HG03457 (cell line): Measurements from ENCODE around the gene AFF3.

Experiments
- ATAC-seq: cut with Tn5 transposase; IDR thresholded peaks from one replicate; pipeline ENCODE4 v1.9.1; 2021; ENCODE audit warnings: moderate number of reproducible peaks; ENCODE audit not compliant: unreplicated experiment

The AFF3 gene

DNA sequence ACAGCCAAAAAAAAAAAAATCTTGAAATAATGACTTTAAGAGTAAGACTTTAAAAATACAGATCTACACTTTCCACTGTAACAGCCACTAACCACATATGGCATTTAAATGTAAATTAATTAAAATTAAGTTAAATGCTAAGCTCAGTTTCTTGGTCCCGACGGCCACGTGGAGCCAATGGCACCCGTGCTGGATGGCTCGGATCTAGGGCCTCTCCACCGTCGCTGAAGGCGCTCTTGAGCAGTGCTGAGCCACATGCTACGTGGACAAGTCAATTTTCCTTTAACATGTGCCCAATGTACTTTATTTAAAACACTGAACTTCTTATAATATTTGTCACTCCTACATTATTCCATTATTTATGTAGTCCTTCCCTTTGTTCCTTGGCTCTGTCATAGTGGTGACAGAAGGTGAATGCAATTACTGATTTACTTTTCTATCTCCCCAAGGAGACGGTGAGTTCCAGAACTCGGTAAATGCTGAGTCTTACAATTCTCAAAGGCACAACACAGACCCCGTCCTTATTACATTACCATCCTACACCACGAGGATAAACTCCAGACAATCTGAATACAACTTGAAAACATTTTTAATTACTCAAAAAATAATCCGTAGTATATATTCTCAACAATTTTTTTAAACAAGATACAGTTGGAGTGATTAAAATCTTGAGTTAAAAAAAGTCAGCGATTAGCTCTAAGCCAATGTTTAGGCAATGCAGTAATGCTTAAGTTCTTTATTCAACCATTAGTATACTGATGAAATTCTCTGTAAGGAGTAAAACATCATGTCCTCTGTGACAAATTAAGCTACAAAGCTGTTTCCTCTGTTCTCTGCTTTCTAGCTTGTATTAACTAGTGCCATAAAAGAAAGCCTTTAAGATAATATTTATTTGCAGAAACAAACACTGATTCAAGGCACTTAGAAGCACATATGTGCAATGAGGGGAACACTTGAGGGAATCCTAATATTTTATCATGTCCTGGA is 95.1 kb downstream of the AFF3 start:
- ATAC-seq, result no peak

DNA sequence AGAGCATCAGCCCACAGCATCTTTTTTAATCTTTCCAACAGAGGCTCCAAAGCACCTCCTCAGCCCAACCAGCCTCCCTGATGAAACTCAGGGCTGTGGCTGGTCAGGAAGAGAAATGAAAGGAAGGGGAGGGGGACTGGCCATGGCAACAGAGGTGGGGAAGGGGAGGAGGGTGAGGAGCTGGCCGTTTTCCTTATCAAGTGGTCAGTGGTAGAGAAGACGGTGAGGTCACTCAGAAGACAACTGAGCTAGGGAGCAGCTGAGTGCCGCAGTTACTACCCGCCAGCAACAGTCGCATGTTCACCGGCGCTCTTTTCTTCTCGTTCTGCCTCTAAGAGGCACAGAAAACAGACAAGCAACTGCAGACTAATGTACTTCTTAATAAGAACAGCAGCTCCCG is 97.4 kb downstream of the AFF3 start:
- ATAC-seq, result no peak

GRCh38 chr2:100043891-100044255 is 98.5 kb downstream of the AFF3 start:
- no peak for ATAC-seq

DNA sequence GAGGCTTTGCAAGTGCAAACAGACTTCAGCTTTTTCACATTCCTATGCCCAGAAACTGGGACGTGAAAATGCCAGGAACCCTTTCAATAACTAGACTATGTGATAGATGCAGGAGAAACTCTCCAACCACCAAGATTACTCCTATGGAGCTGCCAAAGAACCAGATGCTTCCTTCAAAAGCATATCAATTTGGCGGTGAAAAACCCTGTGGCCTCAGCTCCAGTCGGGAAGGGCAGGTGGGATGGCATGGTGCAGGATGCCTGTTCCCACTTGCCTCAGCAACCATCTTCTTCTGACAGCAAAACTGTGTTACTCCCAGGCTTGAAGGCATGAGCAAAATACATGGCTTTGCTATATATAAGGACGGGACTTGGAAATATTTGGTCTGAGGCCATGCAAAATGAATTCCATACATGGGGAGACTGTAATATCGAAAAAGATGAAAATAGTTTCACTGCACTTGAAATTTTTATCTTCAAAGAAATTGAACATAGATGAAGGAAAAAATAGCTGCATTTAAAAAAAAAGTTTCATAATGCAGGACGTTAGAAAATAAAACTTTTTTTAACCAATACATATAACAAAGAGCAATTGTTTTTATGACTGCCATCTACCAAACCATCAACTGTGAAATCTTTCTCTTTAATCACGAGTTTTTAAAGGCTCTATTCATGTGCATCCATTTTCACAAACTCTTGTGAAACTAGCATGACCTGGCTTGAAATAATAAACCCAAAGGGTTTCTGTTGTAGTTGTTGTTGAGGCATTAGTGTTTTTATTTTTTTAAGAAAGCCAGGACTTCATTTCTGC is 99.1 kb downstream of the AFF3 start:
- ATAC-seq, result no peak

- ATAC-seq, result no peak
These were observed 99.8 kb downstream of the AFF3 start for GRCh38 chr2:100042562-100042961.

DNA sequence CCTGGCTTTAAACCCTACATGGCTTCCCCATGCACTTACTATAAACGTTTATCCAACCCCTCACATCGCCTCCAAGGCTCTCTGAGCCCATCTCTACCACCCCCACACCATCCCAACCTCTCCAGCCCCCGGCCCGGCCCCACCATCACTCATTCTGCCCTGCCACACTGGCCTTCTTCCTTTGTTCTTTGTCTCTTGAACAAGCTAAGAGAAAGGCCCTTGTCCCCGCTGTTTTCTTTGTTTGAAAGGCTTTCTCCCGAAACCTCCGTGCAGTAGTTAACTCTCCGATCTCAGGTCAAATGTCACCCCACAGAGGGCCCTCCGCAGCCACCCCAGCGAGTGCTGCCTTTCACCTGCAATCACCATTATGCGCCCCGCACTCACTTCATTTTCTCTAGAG is 100.4 kb downstream of the AFF3 start:
- no peak for ATAC-seq

GRCh38 chr2:100041385-100041784 is 101.0 kb downstream of the AFF3 start:
- no peak for ATAC-seq

- ATAC-seq, result no peak
These were observed 101.5 kb downstream of the AFF3 start for GRCh38 chr2:100040906-100041305.

DNA sequence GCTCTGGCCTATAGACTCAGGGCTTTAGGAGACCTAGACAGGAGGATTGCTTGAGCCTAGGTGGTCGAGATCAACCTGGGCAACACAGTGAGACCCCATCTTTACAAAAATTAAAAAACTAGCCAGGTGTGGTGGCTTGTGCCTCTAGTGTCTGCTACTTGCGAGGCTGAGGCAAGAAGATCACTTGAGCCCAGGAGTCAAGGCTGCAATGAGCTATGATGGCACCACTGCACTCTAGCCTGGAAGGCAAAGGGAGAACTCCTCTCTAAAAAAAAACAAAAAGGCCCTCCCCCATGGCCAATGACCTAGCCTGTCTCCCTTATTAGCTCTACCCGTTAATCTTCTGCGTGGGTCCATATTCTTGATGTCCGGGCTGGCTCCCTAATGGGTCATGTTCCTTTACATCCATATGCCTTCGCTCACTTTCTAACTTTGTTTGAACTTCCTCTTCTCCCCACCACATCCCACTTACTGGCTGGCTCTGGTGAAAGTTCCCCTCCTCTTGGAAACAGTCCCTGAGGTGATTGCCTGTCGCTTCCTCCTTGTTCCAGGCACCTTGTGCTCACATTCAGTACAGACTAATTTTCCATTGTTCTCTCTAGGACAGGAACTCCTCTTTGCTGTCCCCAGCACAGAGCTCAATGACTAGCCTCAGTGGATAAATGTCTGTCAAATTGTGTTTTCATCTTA is 103.0 kb downstream of the AFF3 start:
- no peak for ATAC-seq

GRCh38 chr2:100038011-100038410 is 104.4 kb downstream of the AFF3 start:
- ATAC-seq, result no peak

GRCh38 chr2:100036793-100037192 is 105.6 kb downstream of the AFF3 start:
- ATAC-seq, result no peak

DNA sequence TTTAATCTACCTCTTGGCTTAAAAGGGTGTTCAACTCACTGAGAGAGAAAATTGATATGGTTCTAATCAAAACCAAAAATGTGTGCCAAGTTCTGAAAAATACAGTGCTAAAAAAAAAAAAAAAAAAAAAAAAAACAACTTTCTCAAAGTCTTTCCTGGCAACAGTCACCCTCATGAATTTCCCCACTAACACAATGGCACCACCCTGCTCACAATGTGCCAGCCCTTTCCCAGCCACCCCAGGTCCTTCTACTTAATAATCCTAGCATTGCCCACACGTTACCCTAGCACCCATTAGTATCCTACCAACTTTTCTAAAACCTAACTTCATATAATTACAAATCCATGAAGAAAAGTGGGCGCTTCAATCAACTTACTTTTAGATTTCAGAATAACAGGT is 106.4 kb downstream of the AFF3 start:
- no peak for ATAC-seq

DNA sequence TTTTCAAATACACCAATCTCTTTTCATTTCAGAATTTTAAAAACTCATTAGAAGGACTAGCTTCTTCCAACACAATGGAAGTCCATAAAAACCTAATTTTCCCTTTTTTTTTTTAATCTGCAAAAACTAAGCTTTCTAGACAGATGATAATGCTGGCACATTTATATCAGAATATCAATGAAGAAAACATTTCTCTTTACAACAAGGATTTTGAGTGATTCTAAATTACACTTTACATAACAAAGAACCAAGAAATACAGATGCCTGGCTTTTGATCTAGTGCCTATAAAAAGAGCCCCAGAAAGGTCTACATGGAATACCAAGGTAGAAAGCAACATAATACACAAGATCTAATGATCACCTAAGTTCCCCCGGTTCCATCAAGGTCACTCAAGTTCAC is 108.0 kb downstream of the AFF3 start:
- ATAC-seq, result no peak

- ATAC-seq, result no peak
These were observed 108.4 kb downstream of the AFF3 start for GRCh38 chr2:100033976-100034375.

GRCh38 chr2:100031604-100032003 is 110.8 kb downstream of the AFF3 start:
- no peak for ATAC-seq

- ATAC-seq, result no peak
These were observed 112.9 kb downstream of the AFF3 start for GRCh38 chr2:100029460-100029859.

GRCh38 chr2:100021791-100022340 is 120.5 kb downstream of the AFF3 start:
- no peak for ATAC-seq

- no peak for ATAC-seq
These were observed 122.9 kb downstream of the AFF3 start for GRCh38 chr2:100019499-100019898.

- no peak for ATAC-seq
These were observed 123.8 kb downstream of the AFF3 start for GRCh38 chr2:100018341-100019193.

- ATAC-seq, result no peak
These were observed 124.8 kb downstream of the AFF3 start for GRCh38 chr2:100017633-100018032.
